B cell (primary cell): ENCODE results near the gene TOMM22. TPM values are rescaled to one million over a fixed set of nuclear protein-coding genes. Genes with fewer than 3 reads are reported as not detected.

ENCODE experiments used
- ATAC-seq: fragments of 200-7000 bp; cut with Tn5 transposase; one replicate; pipeline ENCODE4 v1.10.0; 2021; ENCODE audit warnings: low read depth, mild to moderate bottlenecking, moderate number of reproducible peaks, moderate library complexity
- CTCF ChIA-PET: fragments of 350-600 bp; sonication (Branson Sonifier 250); formaldehyde crosslinking; loops from one replicate; lab custom pipeline; 2021; ENCODE audit warnings: antibody characterized with exemption, inconsistent platforms; lab: Charles Lee
- POLR2A ChIA-PET: fragments of 350-600 bp; sonication (Branson Sonifier 250); formaldehyde crosslinking; loops from one replicate; lab custom pipeline; 2021; ENCODE audit warnings: antibody characterized with exemption; lab: Charles Lee
- DNase-seq: peaks from one replicate; pipeline ENCODE4 v3.0.0; 2013
- H2AFZ ChIP-seq: 2 replicates; pipeline ENCODE4 v1.6.1; 2012; ENCODE audit warnings: mild to moderate bottlenecking, low read depth, low read length; ENCODE audit not compliant: insufficient read depth, poor library complexity, severe bottlenecking
- H3K27ac ChIP-seq, 2 donors: 1 replicate in 1 of 2; 2 replicates in 1 of 2; pipeline ENCODE4 v1.5.1; 2012 to 2013; ENCODE audit warnings: low read length in 2 of 2, mild to moderate bottlenecking in 2 of 2, moderate library complexity in 1 of 2
- H3K27me3 ChIP-seq, 4 experiments: fragments of 200-600 bp in 1 of 4; sonication (generic) in 1 of 4; replicated peaks in 1 of 4; 1 replicate in 2 of 4; 2 replicates in 2 of 4; pipeline versions ENCODE4 v1.6.1 to v1.7.0; 2013 to 2016; ENCODE audit warnings: low read length in 3 of 4, mild to moderate bottlenecking in 2 of 4, mixed read lengths in 1 of 4, moderate library complexity in 1 of 4; ENCODE audit not compliant: insufficient read depth in 4 of 4, control insufficient read depth in 3 of 4; ENCODE audit errors: control extremely low read depth in 1 of 4
- H3K36me3 ChIP-seq, 2 experiments: replicated peaks in 1 of 2; 1 replicate in 1 of 2; 2 replicates in 1 of 2; pipeline versions ENCODE4 v1.6.1 to v1.7.1; 2013; ENCODE audit warnings: low read length in 1 of 2; ENCODE audit not compliant: insufficient read depth in 2 of 2, control insufficient read depth in 1 of 2; ENCODE audit errors: control extremely low read depth in 1 of 2, extremely low read depth in 1 of 2
- H3K4me1 ChIP-seq, 2 donors: fragments of 200-600 bp in 1 of 2; sonication (generic) in 1 of 2; 1 replicate in 1 of 2; 2 replicates in 1 of 2; pipeline versions ENCODE4 v1.5.1 to v1.6.1; 2013 to 2017; ENCODE audit warnings: low read length in 2 of 2; ENCODE audit not compliant: control insufficient read depth in 2 of 2, insufficient read depth in 2 of 2
- H3K4me2 ChIP-seq: replicated peaks from 2 replicates; pipeline ENCODE3; 2012; ENCODE audit warnings: mild to moderate bottlenecking, low read depth, low read length; ENCODE audit not compliant: poor library complexity, severe bottlenecking
- H3K4me3 ChIP-seq, 5 experiments: fragments of 200-600 bp in 1 of 5; sonication (generic) in 1 of 5; 1 replicate in 3 of 5; 2 replicates in 2 of 5; pipeline versions ENCODE4 v1.5.1 to v1.7.0; 2011 to 2016; ENCODE audit warnings: low read length in 4 of 5, mild to moderate bottlenecking in 4 of 5, low read depth in 2 of 5, control low read depth in 1 of 5, moderate library complexity in 1 of 5; ENCODE audit not compliant: insufficient read depth in 1 of 5; ENCODE audit errors: control extremely low read depth in 1 of 5, extremely low read depth in 1 of 5
- H3K79me2 ChIP-seq: fragments of 200-600 bp; sonication (generic); one replicate; pipeline ENCODE4 v1.6.0; 2016; ENCODE audit warnings: low read length; ENCODE audit not compliant: control insufficient read depth, insufficient read depth
- H3K9ac ChIP-seq: fragments of 200-600 bp; sonication (generic); 2 replicates; pipeline ENCODE4 v1.6.1; 2017; ENCODE audit warnings: mild to moderate bottlenecking, low read length, moderate library complexity
- H3K9me3 ChIP-seq, 3 donors: one replicate each; pipeline versions ENCODE4 v1.6.1 to v1.7.1; 2013; ENCODE audit warnings: low read length in 2 of 3; ENCODE audit not compliant: control insufficient read depth in 2 of 3, insufficient read depth in 1 of 3; ENCODE audit errors: control extremely low read depth in 1 of 3
- H4K20me1 ChIP-seq: 2 replicates; pipeline ENCODE4 v1.6.0; 2012; ENCODE audit warnings: mild to moderate bottlenecking, low read length; ENCODE audit not compliant: insufficient read depth, control insufficient read depth, poor library complexity, severe bottlenecking
- H3K27ac Mint-ChIP-seq: one replicate; pipeline ENCODE4 v1.8.0; 2021; ENCODE audit warnings: mixed read lengths
- H3K27me3 Mint-ChIP-seq: one replicate; pipeline ENCODE4 v1.8.0; 2021; ENCODE audit warnings: mixed read lengths
- H3K4me1 Mint-ChIP-seq: one replicate; pipeline ENCODE4 v1.8.0; 2021; ENCODE audit warnings: mixed read lengths
- H3K4me3 Mint-ChIP-seq: one replicate; pipeline ENCODE4 v1.8.0; 2021; ENCODE audit warnings: mixed read lengths
- H3K9me3 Mint-ChIP-seq: one replicate; pipeline ENCODE4 v1.8.0; 2022; ENCODE audit warnings: mixed read lengths; ENCODE audit not compliant: insufficient read depth
- EZH2 ChIP-seq: IDR thresholded peaks from 2 replicates; pipeline ENCODE4 v1.6.1; 2012; ENCODE audit warnings: borderline replicate concordance, low read depth, mild to moderate bottlenecking, moderate library complexity, low read length; ENCODE audit not compliant: insufficient read depth, poor library complexity, severe bottlenecking
- WGBS: methylation state at CpG from one replicate; pipeline ENCODE4 v1.1.5; 2013; ENCODE audit warnings: missing lambda C conversion rate; ENCODE audit not compliant: insufficient coverage; 5-methylcytosine and 5-hydroxymethylcytosine counted together
- intact Hi-C: fragments of 100-400 bp; cut with micrococcal nuclease; formaldehyde crosslinking; loops from one replicate; pipeline ENCODE4 v1.10.0; 2022
- polyA plus RNA-seq: library from polyadenylated mRNA; depleted of rRNA; stranded (reverse); fragments of >200 nt; gene quantifications from 2 replicates; pipeline ENCODE4 v1.2.3, GENCODE V29; 2012
- total RNA-seq, 2 donors: library from RNA; stranded (reverse); fragments of 120-200 nt in 1 of 2; gene quantifications; 1 replicate in 1 of 2; 2 replicates in 1 of 2; pipeline versions ENCODE4 v1.2.3 to v1.2.4, GENCODE V29; 2013 to 2022
- TF ChIP-seq, protein P1 (sequence below): fragments of 200-600 bp; IDR thresholded peaks from one replicate; pipeline ENCODE4 v1.8.0; 2022; ENCODE audit warnings: antibody characterized with exemption, mild to moderate bottlenecking

TOMM22 gene
- total and polyA plus RNA-seq, 2 donors (not counting 1 experiment from before 2014, with no cell fraction given): 21.5 to 47.6 TPM

DNA sequence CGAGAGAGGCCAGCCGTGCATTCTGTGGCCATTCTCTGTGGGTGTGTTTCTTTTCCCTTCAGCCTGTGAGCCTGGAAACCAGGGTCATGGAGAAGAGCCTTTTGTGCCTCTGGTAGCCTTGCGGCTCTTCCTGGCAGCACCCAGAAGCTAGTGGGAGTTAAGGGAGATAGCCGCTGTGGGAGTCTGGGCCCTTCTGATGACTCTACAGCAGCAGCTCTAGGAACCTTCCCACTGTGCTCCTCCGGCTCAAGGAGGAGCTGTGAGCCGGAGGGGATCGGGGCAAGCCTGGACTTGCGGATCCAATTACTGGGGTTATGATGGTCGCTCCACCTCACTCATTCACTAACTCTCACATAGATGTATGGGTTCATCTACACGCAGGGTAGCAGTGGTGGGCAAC is 34.5 kb downstream of the TOMM22 start:
- H3K79me2 ChIP-seq: peaks cover 72% of the 10 kb centered on the region
- no peak overlapping the region for H3K27ac Mint-ChIP-seq
- TF ChIP-seq, protein P1, sequence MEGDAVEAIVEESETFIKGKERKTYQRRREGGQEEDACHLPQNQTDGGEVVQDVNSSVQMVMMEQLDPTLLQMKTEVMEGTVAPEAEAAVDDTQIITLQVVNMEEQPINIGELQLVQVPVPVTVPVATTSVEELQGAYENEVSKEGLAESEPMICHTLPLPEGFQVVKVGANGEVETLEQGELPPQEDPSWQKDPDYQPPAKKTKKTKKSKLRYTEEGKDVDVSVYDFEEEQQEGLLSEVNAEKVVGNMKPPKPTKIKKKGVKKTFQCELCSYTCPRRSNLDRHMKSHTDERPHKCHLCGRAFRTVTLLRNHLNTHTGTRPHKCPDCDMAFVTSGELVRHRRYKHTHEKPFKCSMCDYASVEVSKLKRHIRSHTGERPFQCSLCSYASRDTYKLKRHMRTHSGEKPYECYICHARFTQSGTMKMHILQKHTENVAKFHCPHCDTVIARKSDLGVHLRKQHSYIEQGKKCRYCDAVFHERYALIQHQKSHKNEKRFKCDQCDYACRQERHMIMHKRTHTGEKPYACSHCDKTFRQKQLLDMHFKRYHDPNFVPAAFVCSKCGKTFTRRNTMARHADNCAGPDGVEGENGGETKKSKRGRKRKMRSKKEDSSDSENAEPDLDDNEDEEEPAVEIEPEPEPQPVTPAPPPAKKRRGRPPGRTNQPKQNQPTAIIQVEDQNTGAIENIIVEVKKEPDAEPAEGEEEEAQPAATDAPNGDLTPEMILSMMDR: no peak
- TF ChIP-seq EZH2: no peak

DNA sequence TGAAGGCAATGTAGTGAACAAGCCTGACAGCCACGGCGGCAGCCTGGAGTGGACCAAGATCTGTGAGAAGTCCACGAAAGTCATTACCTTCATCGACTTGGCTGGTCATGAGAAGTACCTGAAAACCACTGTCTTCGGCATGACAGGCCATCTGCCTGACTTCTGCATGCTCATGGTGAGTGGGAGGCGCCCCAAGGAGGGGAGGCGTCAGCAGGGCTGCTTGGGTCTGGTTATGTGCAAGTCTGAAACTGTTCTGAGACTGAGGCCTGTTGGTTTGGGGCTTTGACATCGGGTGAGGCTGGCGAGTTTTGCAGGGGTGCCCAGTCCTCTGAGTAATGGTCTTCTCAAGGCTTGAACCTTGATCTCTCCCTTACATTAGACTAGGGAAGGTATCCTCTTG is 35.1 kb downstream of the TOMM22 start:
- no peak overlapping the region for H3K9ac ChIP-seq
- intact Hi-C loops: no loop called here

More for the DNA sequence above, 34.5 kb downstream of the TOMM22 start:
- H4K20me1 ChIP-seq: peaks cover 68% of the 10 kb centered on the region
- Mint-ChIP-seq H3K4me1 (peaks cover 33% of the 10 kb centered on the region), H3K27me3 (no peaks in the 10 kb centered on the region), H3K4me3 (no peak overlapping the region), H3K9me3 (no peaks in the 10 kb centered on the region)
- H2AFZ ChIP-seq: no peak overlapping the region
- no peak for DNase-seq
- WGBS: 97% methylated on average over 10 of the region's 10 CpGs
- H3K27ac ChIP-seq: no peak overlapping the region
- no peak overlapping the region for H3K4me3 ChIP-seq
- intact Hi-C loops: no loop called here
- H3K4me2 ChIP-seq: no peak overlapping the region
- H3K36me3 ChIP-seq: peaks cover 0 to 61% of the 10 kb centered on the region in 2 experiments
- H3K4me1 ChIP-seq: peaks cover 7% of the 10 kb centered on the region in 2 donors
- H3K27me3 ChIP-seq: no peaks in the 10 kb centered on the region
- CTCF ChIA-PET: no interaction called here
- no peak overlapping the region for H3K9ac ChIP-seq
- POLR2A ChIA-PET: interaction anchor here (0.6 kb wide), 1 partner anchor 214 kb away, joined by 7 read pairs; no protein-coding TSS in a partner anchor
- H3K9me3 ChIP-seq: no peaks in the 10 kb centered on the region
- no peak for ATAC-seq

More for the DNA sequence above, 35.1 kb downstream of the TOMM22 start:
- no peak overlapping the region for H3K4me2 ChIP-seq
- ATAC-seq (no peak), DNase-seq (no peak)
- H3K9me3 Mint-ChIP-seq: no peaks in the 10 kb centered on the region
- no peaks in the 10 kb centered on the region for H3K27me3 Mint-ChIP-seq
- H3K27ac Mint-ChIP-seq: no peak overlapping the region
- H3K4me1 ChIP-seq: peaks cover 7% of the 10 kb centered on the region in 2 donors
- H2AFZ ChIP-seq: no peak overlapping the region
- CTCF ChIA-PET: no interaction called here
- H3K27me3 ChIP-seq: no peaks in the 10 kb centered on the region
- no peak overlapping the region for H3K27ac ChIP-seq
- WGBS: 95% methylated on average over 9 of the region's 9 CpGs
- POLR2A ChIA-PET: interaction anchor here (0.6 kb wide), 1 partner anchor 214 kb away, joined by 7 read pairs; no protein-coding TSS in a partner anchor
- no peak for TF ChIP-seq EZH2
- TF ChIP-seq, protein P1: no peak
- peaks cover 0 to 66% of the 10 kb centered on the region in 2 experiments for H3K36me3 ChIP-seq
- H3K9me3 ChIP-seq: no peaks in the 10 kb centered on the region
- peaks cover 66% of the 10 kb centered on the region for H3K79me2 ChIP-seq
- H3K4me3 ChIP-seq: no peak overlapping the region
- peaks cover 32% of the 10 kb centered on the region for H3K4me1 Mint-ChIP-seq
- H4K20me1 ChIP-seq: peaks cover 62% of the 10 kb centered on the region
- no peak overlapping the region for H3K4me3 Mint-ChIP-seq
